H1 (cell line): ENCODE results near the gene LGALS4. TPM values are rescaled to one million over a fixed set of nuclear protein-coding genes. Genes with fewer than 3 reads are reported as not detected.

Experiments used
- CTCF ChIA-PET: fragments of 300-600 bp; sonication (Branson Sonifier 250); formaldehyde crosslinking; loops from one replicate; lab custom pipeline; 2021; ENCODE audit not compliant: partially characterized antibody; lab: Charles Lee
- POLR2A ChIA-PET: fragments of 300-600 bp; sonication (Branson Sonifier 250); formaldehyde crosslinking; loops from one replicate; lab custom pipeline; 2021; ENCODE audit warnings: inconsistent platforms; ENCODE audit not compliant: partially characterized antibody; lab: Charles Lee
- DNase-seq, 2 experiments: peaks; one replicate each; pipeline versions ENCODE4 v3.0.0 to v3.0.0-alpha.2; 2010 to 2022; ENCODE audit warnings: low spot score in 2 of 2, low read depth in 1 of 2, mixed read lengths in 1 of 2
- FAIRE-seq: peaks from 2 replicates; lab custom pipeline; 2011; peaks lifted over from hg19 to GRCh38; lab: Jason Lieb, UNC
- H2AFZ ChIP-seq: 2 replicates; pipeline ENCODE4 v1.8.1; 2012; ENCODE audit warnings: low read length, inconsistent platforms
- H2AK5ac ChIP-seq: 2 replicates; pipeline ENCODE4 v1.6.1; 2013; ENCODE audit warnings: low read depth, low read length
- H2BK120ac ChIP-seq: replicated peaks from 2 replicates; pipeline ENCODE3; 2013; ENCODE audit warnings: low read depth, low read length, inconsistent platforms
- H2BK12ac ChIP-seq: 2 replicates; pipeline ENCODE4 v1.6.1; 2013; ENCODE audit warnings: low read depth, low read length
- H2BK15ac ChIP-seq: 2 replicates; pipeline ENCODE4 v1.6.1; 2013; ENCODE audit warnings: low read length
- H2BK20ac ChIP-seq: 2 replicates; pipeline ENCODE4 v1.6.1; 2013; ENCODE audit warnings: low read length
- H2BK5ac ChIP-seq: 2 replicates; pipeline ENCODE4 v1.6.1; 2013; ENCODE audit warnings: low read depth, low read length
- H3K14ac ChIP-seq: 2 replicates; pipeline ENCODE4 v1.6.1; 2013; ENCODE audit warnings: inconsistent platforms; ENCODE audit not compliant: insufficient read length
- H3K18ac ChIP-seq: 2 replicates; pipeline ENCODE4 v1.6.1; 2013; ENCODE audit warnings: low read length; ENCODE audit errors: extremely low read depth
- H3K23ac ChIP-seq: 2 replicates; pipeline ENCODE4 v1.6.1; 2013; ENCODE audit warnings: inconsistent platforms; ENCODE audit not compliant: insufficient read length
- H3K23me2 ChIP-seq: 2 replicates; pipeline ENCODE4 v1.6.1; 2013; ENCODE audit warnings: low read depth, low read length
- H3K27ac ChIP-seq: 2 replicates; pipeline ENCODE4 v1.6.1; 2011; ENCODE audit warnings: low read depth, low read length, inconsistent platforms
- H3K27me3 ChIP-seq, 4 experiments: replicated peaks in 1 of 4; 1 replicate in 1 of 4; 2 replicates in 3 of 4; pipeline versions ENCODE4 v1.6.1 to v1.8.1; 2011 to 2013; ENCODE audit warnings: low read length in 3 of 4, mild to moderate bottlenecking in 3 of 4, inconsistent platforms in 2 of 4, mixed read lengths in 2 of 4, moderate library complexity in 1 of 4; ENCODE audit not compliant: control insufficient read depth in 3 of 4, insufficient read depth in 3 of 4; ENCODE audit errors: extremely low read depth in 1 of 4
- H3K36me3 ChIP-seq, 4 experiments: 2 replicates each; pipeline versions ENCODE4 v1.6.1 to v1.8.1; 2011 to 2013; ENCODE audit warnings: mild to moderate bottlenecking in 4 of 4, low read length in 3 of 4, moderate library complexity in 2 of 4, control low read depth in 1 of 4, inconsistent platforms in 1 of 4; ENCODE audit not compliant: insufficient read depth in 4 of 4, control insufficient read depth in 2 of 4
- H3K4ac ChIP-seq: replicated peaks from 2 replicates; pipeline ENCODE3; 2013; ENCODE audit warnings: low read length, low read depth, mixed read lengths, inconsistent platforms; ENCODE audit not compliant: insufficient read length
- H3K4me1 ChIP-seq, 4 experiments: replicated peaks in 1 of 4; 1 replicate in 1 of 4; 2 replicates in 3 of 4; pipeline versions ENCODE4 v1.6.1 to v1.8.1; 2011 to 2013; ENCODE audit warnings: low read length in 3 of 4, inconsistent platforms in 2 of 4, mixed read lengths in 1 of 4; ENCODE audit not compliant: insufficient read depth in 4 of 4, control insufficient read depth in 3 of 4
- H3K4me2 ChIP-seq, 2 experiments: 2 replicates each; pipeline versions ENCODE4 v1.6.1 to v1.8.1; 2011 to 2013; ENCODE audit warnings: low read depth in 2 of 2, low read length in 2 of 2, control low read depth in 1 of 2, inconsistent platforms in 1 of 2, mild to moderate bottlenecking in 1 of 2; ENCODE audit not compliant: insufficient read depth in 1 of 2
- H3K4me3 ChIP-seq, 4 experiments: fragments of 200-600, 300-600 bp in 1 of 4; sonication (generic), shearing (Covaris generic), sonication (Bioruptor Twin) in 1 of 4; 2 replicates each; pipeline versions ENCODE4 v1.5.1 to v1.8.1; 2011 to 2016; ENCODE audit warnings: low read length in 4 of 4, low read depth in 3 of 4, control low read depth in 2 of 4, inconsistent platforms in 2 of 4, mild to moderate bottlenecking in 2 of 4, mixed read lengths in 1 of 4, moderate library complexity in 1 of 4; ENCODE audit not compliant: insufficient read depth in 2 of 4; ENCODE audit errors: extremely low read depth in 1 of 4
- H3K56ac ChIP-seq: replicated peaks from 2 replicates; pipeline ENCODE3; 2013; ENCODE audit warnings: low read depth, mild to moderate bottlenecking, mixed read lengths, low read length, inconsistent platforms; ENCODE audit not compliant: insufficient read length
- H3K79me1 ChIP-seq: 2 replicates; pipeline ENCODE4 v1.6.1; 2013; ENCODE audit warnings: low read depth, low read length, control low read depth
- H3K79me2 ChIP-seq, 2 experiments: 2 replicates each; pipeline versions ENCODE4 v1.6.1 to v1.8.1; 2012 to 2013; ENCODE audit warnings: low read length in 2 of 2, mild to moderate bottlenecking in 2 of 2, inconsistent platforms in 1 of 2; ENCODE audit not compliant: insufficient read depth in 2 of 2, control insufficient read depth in 1 of 2
- H3K9ac ChIP-seq, 4 experiments: replicated peaks in 1 of 4; 1 replicate in 1 of 4; 2 replicates in 3 of 4; pipeline versions ENCODE4 v1.6.1 to v1.8.1; 2011 to 2013; ENCODE audit warnings: low read depth in 3 of 4, low read length in 3 of 4, control low read depth in 2 of 4, mild to moderate bottlenecking in 2 of 4, moderate library complexity in 2 of 4, inconsistent platforms in 1 of 4; ENCODE audit errors: extremely low read depth in 1 of 4
- H3K9me3 ChIP-seq, 2 experiments: 2 replicates each; pipeline versions ENCODE4 v1.6.1 to v1.8.1; 2012 to 2013; ENCODE audit warnings: mild to moderate bottlenecking in 2 of 2, moderate library complexity in 2 of 2, control low read depth in 1 of 2, inconsistent platforms in 1 of 2, low read depth in 1 of 2, low read length in 1 of 2, mixed read lengths in 1 of 2; ENCODE audit not compliant: insufficient read depth in 2 of 2
- H4K20me1 ChIP-seq, 2 experiments: replicated peaks in 1 of 2; 2 replicates each; pipeline versions ENCODE3 to v1.8.1; 2011 to 2013; ENCODE audit warnings: inconsistent platforms in 2 of 2, low read length in 2 of 2, mild to moderate bottlenecking in 1 of 2; ENCODE audit not compliant: insufficient read depth in 2 of 2, control insufficient read depth in 1 of 2
- H4K5ac ChIP-seq: 2 replicates; pipeline ENCODE4 v1.6.1; 2013; ENCODE audit warnings: low read length, low read depth, mixed read lengths, inconsistent platforms; ENCODE audit not compliant: insufficient read length
- H4K8ac ChIP-seq: 2 replicates; pipeline ENCODE4 v1.8.0; 2013; ENCODE audit warnings: mild to moderate bottlenecking, moderate library complexity, low read length, inconsistent platforms; ENCODE audit not compliant: insufficient read depth; ENCODE audit errors: extremely low read depth
- H4K91ac ChIP-seq: replicated peaks from 2 replicates; pipeline ENCODE3; 2013; ENCODE audit warnings: low read length, mixed read lengths, inconsistent platforms; ENCODE audit not compliant: insufficient read length
- NANOG ChIP-seq: IDR thresholded peaks from 2 replicates; pipeline ENCODE4 v1.6.1; 2011; ENCODE audit warnings: low read length, low read depth, mild to moderate bottlenecking, inconsistent platforms; ENCODE audit not compliant: insufficient read depth, poor library complexity, severe bottlenecking
- RNF2 ChIP-seq: fragments of 200-900, 300-1000 bp; sonication (generic); IDR thresholded peaks from 2 replicates; pipeline ENCODE4 v1.7.1; 2016; ENCODE audit warnings: borderline replicate concordance, low read depth, mild to moderate bottlenecking, antibody characterized with exemption, low read length; ENCODE audit not compliant: poor library complexity, severe bottlenecking; ENCODE audit errors: missing control alignments
- WGBS, 2 experiments: shearing (Covaris generic) in 1 of 2; methylation state at CpG; one replicate each; pipeline versions ENCODE4 v1.1.6 to v1.1.7; 2013 to 2015; ENCODE audit warnings: low lambda C conversion rate in 2 of 2, mixed read lengths in 2 of 2, inconsistent platforms in 1 of 2, low coverage in 1 of 2, missing lambda C conversion rate in 1 of 2; ENCODE audit not compliant: insufficient replicate concordance in 2 of 2, insufficient coverage in 1 of 2, insufficient read length in 1 of 2; ENCODE audit errors: extremely low coverage in 1 of 2, missing lambda C conversion rate in 1 of 2; 5-methylcytosine and 5-hydroxymethylcytosine counted together
- polyA plus RNA-seq, 7 experiments: library from polyadenylated mRNA; depleted of rRNA in 3 of 7; stranded (reverse) in 5 of 7; unstranded in 2 of 7; fragments of >200 nt in 5 of 7; fragments of 200-250 nt in 2 of 7; gene quantifications; 1 replicate in 5 of 7; 2 replicates in 1 of 7; 4 replicates in 1 of 7; pipeline versions ENCODE4 v1.2.1 to v1.2.3, GENCODE V29; 2011 to 2013; ENCODE audit warnings: missing spikeins in 2 of 7, mixed read lengths in 2 of 7
- total RNA-seq: library from RNA; stranded (reverse); fragmentation: NEBNext Ultra II Directional; extraction: Animal tissue kit (Norgen Biotek cat#: 25700); gene quantifications from 2 replicates; pipeline ENCODE4 v1.2.1, GENCODE V29; 2021

The LGALS4 gene
- total and polyA plus RNA-seq, 2 of the 8 experiments (the other 6 are each of a cell fraction or from before 2014, with no cell fraction given), result 0.32 to 0.37 TPM

GRCh38 chr19:38848299-38849146 lies 35.8 kb upstream of the LGALS4 start:
- no peak for FAIRE-seq
- peaks cover 22 to 52% of the 10 kb centered on the region in 2 experiments for H3K79me2 ChIP-seq
- H2BK15ac ChIP-seq, result 0 out of 2 replicates have a peak overlapping the region, but pooled peaks have one; percentile 72
- H3K23me2 ChIP-seq, result peaks cover 22% of the 10 kb centered on the region
- no peak overlapping the region for H2AFZ ChIP-seq
- H3K9ac ChIP-seq, result peak overlapping the region; percentile 96 to 100 (median 97)
- H3K23ac ChIP-seq, result no peak overlapping the region
- H3K27ac ChIP-seq, result peak overlapping the region; percentile 96
- H3K79me1 ChIP-seq, result peaks cover 12% of the 10 kb centered on the region; the same call in 1 of the 2 replicates
- CTCF ChIA-PET, result interaction anchor here (0.7 to 1.7 kb wide), 4 partner anchors 12 to 57 kb away, joined by 3 to 5 read pairs (median 4); no protein-coding TSS in a partner anchor
- peak overlapping the region; percentile 91 for H2AK5ac ChIP-seq
- no peaks in the 10 kb centered on the region; a peak in 1 of 7 replicates for H3K27me3 ChIP-seq
- peak overlapping the region; percentile 82 for H2BK5ac ChIP-seq
- peak overlapping the region; percentile 85 for H3K56ac ChIP-seq
- no peaks in the 10 kb centered on the region for H3K9me3 ChIP-seq
- peak overlapping the region; percentile 96 to 98 for H3K4me2 ChIP-seq
- H4K8ac ChIP-seq, result no peak overlapping the region
- WGBS, 2 experiments, result 36% methylated on average over 22 of the region's 22 CpGs; no CpG with 5 or more reads in 1 of the 2 experiments
- H3K4me3 ChIP-seq, result peak overlapping the region; percentile 80 to 97 (median 95)
- peak overlapping the region; percentile 44 for H3K18ac ChIP-seq
- 0 out of 2 replicates have a peak overlapping the region, but pooled peaks have one; percentile 27 for H2BK12ac ChIP-seq
- peaks cover 33 to 54% (median 43%) of the 10 kb centered on the region in 4 experiments for H3K36me3 ChIP-seq
- peak overlapping the region; percentile 0 for H4K5ac ChIP-seq
- no peak overlapping the region for H3K14ac ChIP-seq
- H4K20me1 ChIP-seq, result peaks cover 20 to 30% of the 10 kb centered on the region in 2 experiments
- peak overlapping the region; percentile 83 for H4K91ac ChIP-seq
- peak overlapping the region; percentile 35 for H2BK120ac ChIP-seq
- no peak overlapping the region for H2BK20ac ChIP-seq
- peaks cover 2 to 16% (median 11%) of the 10 kb centered on the region in 4 experiments for H3K4me1 ChIP-seq
- no peak for DNase-seq
- POLR2A ChIA-PET, result interaction anchor here (0.7 to 8.3 kb wide), 44 partner anchors 11 to 398 kb away, joined by 3 to 376 read pairs (median 4); partner anchors contain the start of genes CCER2, ECH1, EIF3K and LGALS7B
- peak overlapping the region; percentile 92 for H3K4ac ChIP-seq
- TF ChIP-seq NANOG, result no peak
- no peak for TF ChIP-seq RNF2
